ENCODE data around the gene C4A.
"Not testable (repeated sequence)": the region's sequence is repeated elsewhere in the genome, so short reads cannot be mapped to it uniquely, and the experiment has no call there.

GRCh38 chr6:31996385-31996784 is 14.5 kb downstream of the C4A start:
- not testable (repeated sequence) for TF ChIP-seq EZH2phosphoT487 (IDR thresholded peaks at IDR 0.05; ENCODE audit: borderline replicate concordance, low read length); CTCF (conservative IDR thresholded peaks at IDR 0.05; ENCODE audit: low read depth, low read length); EZH2 (IDR thresholded peaks at IDR 0.05; ENCODE audit: low read length, unreplicated experiment)
